Inflammatory macrophage treated with lipopolysaccharide for 1 hour (primary cell): ENCODE measurements around the gene TGFA.

Experiments used
- DNase-seq, 2 donors: peaks; one replicate each; pipeline ENCODE4 v3.0.0-alpha.2; 2020 to 2022

TGFA gene

DNA sequence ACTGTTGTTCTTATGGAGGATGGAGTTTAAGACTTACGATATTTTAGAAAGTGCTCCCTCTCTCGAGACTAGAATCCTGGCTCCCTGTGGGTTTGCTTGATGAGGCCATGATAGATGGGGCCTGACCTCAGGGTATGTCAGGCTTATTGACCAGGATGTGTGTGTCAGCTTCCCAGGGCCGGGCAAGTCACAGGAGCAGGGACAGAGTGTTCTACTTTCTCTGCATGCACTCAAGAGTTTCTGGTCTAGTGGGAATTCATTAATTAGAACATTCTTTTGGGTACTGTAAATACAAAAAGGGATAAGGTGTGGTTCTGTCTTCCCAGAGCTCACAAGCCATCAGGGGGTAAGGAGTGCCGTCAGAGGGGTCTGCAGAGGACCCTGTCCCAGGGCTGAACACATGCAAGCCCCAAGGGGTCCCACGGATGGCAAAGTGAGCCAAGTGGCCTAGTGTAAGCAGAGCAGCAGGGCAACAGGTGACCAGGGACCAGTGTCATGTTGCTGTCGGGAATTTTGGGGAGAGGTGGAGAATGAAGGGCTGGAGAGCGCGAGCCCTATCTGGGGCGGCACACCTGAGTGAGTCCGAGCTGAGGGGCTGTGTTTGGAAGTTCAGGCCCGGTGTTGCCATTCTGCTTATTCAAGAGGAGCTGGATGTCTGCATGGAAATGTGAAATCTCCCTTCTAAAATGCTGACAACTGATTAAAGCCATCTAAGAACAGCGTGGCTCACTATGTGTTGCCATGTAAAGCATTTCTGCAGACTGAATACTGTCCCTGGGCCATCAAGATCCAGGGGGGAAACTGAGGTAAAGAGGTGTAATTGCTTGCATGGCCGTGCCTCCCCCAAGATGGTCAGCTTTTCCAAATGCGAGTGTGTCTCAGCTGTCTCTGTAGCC is 91.4 kb downstream of the TGFA start:
- no peak for DNase-seq

DNA sequence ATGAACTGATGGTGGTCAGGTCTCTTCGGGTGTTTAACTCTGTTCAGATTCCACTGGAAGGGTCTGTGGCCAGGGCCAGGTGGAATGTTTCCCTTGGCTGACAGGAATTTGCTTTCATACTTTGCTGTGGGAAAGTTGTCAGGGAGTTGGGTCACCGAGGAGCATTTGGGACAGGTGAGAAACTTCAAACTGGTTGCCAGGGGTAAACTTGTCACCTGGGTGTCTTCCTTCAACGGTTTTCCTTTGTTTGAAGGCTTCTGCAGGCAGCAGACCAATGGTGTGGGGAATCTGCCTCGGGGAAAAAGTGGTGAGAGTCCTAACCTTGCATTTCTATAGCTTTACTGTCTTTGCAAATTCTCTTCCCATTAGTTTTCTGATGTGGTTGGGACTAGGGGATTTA is 92.2 kb downstream of the TGFA start:
- no peak for DNase-seq

DNA sequence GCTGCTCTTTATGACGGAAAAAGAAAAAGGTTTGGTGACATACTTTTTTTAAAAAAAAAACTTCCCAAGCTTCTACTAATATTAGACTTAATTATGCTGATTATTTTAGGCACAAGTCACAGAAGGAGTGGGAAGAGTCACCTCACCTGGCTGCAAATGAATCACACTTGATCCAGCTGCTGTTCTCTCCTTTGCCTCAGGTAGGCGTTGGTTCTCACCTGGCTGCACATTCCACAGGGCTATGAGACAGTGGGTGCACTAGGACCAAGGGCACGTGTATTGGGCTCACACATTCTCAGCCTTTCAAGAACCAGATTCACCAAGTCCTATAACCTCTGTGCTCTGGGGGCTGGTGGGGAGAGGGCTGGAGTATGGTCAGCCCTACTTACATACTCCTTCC is 93.3 kb downstream of the TGFA start:
- no peak for DNase-seq

DNA sequence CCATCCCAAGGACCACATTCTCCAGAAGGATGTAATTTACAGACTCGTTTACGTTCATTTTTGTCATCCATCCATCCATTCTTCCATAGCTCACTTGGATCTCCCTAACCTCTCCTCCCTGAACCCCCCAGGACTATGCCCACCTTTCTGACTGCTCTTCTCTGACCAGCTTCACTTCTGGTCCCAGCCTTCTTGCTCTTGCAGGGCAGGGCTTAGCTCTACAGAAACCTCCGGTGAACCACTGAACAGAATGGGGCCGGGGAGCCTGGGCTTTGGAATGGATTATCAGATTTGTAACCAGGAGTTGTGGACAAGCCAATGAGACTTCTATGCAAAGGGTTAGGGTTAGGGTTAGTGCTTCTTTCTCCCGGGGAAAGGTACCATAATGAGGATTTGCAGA is 95.0 kb downstream of the TGFA start:
- DNase-seq = no peak

DNA sequence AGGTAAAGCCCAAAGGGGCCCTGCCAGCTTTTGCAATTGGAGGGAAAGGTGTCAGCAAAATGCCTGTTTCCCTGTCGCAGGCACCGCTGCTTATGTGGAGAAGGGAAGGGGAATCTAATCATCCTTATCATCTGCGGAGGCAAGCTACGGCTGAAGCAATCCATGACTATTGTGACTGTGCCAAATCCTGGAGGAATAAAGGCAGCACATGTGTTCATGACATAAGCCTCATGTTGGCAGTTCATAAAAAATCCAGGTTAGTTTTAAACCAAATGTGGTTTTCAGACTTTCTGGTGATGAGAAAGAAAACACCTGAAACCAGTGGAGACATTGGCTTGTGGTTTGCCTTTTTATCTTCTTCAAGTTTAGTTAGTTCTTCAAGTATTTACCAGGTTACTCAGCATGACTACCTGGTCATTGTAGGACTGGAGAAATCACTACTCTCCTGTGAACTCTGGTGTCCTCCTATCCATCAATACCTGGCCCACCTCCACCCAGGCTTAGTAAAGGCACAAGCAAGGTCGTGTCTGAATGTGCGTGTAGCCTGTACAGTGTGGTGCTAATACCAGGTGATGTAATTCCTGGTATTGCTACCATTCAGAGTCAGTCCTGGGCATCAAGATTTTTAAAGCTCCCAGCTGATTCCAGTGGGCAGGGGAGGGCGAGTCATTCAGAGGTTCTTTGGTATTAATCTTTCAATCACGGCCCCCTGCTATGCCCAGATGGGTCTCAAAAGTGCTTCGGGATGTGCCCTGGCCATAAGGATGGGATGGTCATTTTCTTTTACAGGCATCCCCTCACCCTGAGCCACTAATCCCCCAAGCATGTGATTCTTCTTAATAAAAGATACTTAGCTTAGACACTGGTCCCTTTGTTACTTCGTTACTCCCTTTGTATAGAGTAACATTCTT is 96.8 kb downstream of the TGFA start:
- DNase-seq = no peak

DNA sequence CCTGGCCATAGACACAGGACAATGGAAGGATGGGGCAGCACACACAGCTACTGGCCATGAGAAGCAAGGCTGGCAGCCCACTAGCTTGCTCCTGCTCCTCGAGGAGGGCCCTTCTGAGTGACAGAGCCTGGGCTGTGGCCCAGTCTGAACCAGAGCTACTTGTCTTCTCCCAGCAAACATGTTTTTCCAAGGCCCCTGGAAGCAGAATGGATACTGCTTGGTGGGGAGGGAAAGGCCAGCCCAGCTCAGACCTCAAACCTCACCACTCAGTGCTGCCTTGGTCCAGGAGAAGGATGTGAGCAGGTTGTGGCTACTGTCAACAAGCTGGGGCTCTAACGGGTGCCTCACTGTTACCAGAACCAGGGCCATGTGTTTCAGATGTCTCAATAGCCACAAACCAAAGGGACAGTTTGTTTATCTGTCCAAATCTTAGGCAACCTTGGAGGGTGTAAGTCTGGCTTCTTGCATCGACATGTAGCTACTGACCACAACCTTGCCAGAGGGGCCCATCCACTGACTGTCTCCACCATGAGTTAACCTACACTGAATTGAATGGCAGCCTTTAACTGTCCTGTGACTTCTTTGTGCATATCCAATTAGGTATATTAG is 98.6 kb downstream of the TGFA start:
- no peak for DNase-seq

DNA sequence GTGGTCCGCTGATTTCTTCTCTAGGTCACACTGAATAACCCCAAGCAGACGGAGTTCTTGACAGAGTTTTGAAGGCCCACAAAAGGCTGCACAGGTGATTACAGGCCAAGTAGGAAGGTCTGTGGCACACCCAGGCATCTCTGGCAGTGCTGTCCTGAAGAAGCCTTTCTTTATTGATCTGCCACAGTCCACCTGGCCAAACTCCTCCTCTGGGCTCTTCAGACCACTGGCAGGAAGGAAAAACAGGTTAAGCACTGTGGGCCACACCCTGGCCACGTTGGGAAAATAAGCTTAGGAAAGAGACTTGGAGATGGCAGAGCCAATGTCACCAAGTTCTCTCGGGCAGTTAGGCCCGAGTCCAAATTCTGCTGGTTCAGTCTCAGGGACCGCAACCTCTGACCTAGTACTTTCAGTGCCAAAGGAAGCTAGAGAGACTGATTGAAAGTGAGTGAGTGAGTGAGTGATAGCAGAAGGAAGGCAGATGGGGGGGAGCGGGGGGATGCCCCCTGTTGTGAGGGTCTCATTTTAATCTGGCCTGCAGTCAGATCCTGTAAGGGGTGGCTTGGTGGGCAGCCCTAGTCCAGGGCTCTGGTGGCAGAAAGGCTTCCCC is 102.9 kb downstream of the TGFA start:
- no peak for DNase-seq

DNA sequence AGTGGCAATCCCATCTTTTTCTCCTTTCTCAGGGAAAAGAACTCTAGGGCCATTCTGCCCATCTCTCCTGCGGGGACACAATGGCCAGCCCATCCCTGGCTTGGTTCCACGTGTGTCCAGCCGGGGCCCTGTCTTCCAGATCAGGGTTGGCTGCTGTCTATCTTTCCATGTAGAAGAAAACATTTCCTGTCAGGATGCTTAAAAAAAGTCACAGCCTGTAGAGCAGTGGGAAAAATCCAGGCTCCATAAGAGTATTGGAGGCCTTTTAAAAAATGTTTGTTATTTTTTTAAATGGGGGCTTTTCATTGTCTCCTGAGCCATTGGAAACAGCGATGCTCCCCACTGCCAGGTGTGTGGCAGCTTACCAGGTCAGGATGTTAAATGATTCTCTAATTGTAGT is 105.6 kb downstream of the TGFA start:
- DNase-seq = no peak

DNA sequence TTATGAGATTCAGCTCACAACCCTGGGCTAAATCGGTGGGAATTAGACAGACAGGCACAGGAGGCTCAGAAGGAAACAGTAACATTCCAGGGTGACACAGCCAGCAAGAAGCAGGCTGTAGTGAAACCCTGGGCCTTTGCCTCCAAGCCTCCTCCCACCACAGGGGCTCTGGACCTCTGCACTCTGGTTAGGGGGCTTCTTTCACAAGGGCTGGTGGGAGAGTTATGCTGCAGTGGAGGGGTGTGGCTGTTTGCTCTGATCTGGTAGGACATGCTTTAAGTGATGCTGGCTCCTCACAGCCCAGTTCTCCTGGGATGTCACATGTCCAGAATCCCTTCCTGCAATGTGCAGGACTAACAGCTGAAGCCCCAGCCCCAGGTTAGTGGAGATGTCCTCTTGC is 109.9 kb downstream of the TGFA start:
- DNase-seq = no peak

DNA sequence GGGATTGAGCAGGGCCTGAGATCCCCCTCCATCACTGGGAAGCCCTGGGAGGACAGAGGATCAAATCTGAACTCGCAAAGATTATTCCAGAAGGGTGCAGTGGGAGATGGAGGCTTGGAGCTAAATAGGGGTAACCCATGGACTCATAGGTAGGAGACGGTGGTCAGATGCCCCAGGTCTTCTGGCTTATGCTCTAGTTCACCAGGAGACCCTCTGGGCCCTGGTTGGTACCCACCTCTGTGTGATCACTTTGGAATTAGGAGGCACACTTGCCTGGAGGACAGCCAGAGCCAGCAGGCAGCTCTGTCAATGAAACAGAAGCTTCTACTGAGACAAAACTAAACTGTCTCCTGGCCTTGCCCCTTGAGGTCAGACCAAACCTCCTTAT is 110.6 kb downstream of the TGFA start:
- DNase-seq = no peak

DNA sequence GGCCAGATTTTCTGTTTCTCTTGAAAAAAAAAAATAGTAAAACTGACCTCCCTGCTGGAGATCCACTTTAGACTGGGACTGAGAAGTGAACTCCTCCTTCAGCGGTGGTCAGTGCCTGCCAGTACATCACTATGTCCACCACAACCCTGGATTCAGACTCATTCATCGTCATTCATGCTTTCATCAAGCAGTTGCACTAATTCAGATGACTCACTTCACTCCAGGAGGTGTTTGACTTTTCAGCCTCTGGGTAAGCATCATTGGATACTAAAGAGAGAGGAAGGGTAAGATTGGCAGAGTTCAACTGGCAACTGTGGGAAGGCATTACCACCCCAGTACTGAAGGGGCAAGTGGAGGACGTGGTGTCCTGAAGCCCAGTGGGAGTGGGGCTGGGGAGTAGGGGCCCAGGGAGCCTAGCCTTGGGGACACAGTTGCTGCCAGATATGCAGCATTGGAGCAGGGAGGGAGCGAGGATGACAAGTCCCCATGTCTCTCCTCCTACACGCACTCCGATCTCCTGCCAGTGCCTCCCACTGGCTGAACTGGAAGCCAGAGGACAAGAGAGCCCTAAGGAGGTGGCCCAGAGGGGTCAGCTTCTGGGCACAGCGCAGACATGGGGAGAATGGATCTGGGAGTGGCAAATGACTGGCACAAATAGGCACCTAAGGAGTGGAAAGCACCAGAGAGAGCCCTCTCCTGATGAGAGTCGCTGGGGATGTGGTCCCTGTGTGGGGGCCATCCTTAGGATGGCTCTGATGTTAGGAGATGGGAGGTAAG is 111.1 kb downstream of the TGFA start:
- DNase-seq = no peak

DNA sequence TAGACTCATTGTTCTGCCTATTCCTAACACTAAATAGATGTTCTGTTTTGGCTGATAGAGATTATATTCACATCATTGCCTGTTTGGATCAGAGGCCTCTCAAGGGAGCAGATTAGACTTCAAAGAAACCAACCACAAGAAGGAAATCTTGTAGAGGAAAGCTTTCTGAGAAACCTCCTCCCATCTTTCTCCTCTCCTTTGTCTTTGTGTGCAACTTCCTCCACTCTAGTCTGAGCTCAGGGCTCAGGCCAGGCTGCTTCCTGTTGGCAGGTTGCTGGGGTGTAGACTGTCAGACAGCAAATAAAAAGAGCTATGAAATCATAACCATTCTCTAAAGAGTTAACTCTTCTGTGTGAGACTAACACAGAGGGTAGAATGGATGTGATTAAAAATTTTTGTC is 113.0 kb downstream of the TGFA start:
- peak in 1 of 2 donors; percentile 0 for DNase-seq

DNA sequence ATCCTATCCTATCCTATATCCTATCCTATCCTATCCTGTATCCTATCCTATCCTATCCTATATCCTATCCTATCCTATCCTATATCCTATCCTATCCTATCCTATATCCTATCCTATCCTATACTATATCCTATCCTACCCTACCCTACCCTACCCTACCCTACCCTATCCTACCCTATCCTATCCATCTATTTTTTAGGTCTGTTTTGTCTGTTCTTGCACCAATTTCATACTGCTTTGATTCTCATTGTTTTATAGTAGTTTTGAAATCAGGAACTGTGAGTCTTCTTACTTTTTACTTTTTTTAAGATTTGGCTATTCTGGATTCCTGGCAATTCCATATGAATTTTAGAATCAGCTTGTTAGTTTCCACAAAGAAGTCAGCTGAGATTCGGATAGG is 118.5 kb downstream of the TGFA start:
- no peak for DNase-seq

DNA sequence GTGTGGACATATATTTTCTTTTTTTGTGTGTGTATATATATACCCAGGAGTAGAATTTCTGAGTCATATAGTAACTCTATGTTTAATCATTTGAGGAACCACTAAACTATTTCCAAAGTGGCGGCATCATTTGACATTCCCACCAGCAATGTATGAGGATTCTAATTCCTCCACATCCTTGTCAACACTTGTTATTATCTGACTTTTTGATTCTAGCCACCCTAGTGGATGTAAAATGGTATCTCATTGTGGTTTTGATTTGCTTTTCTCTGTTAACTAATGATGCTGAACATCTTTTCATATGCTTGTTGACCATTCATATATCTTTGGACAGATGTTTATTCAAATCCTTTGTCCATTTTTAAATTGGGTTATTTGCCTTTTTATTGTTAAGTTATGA is 120.3 kb downstream of the TGFA start:
- no peak for DNase-seq

DNA sequence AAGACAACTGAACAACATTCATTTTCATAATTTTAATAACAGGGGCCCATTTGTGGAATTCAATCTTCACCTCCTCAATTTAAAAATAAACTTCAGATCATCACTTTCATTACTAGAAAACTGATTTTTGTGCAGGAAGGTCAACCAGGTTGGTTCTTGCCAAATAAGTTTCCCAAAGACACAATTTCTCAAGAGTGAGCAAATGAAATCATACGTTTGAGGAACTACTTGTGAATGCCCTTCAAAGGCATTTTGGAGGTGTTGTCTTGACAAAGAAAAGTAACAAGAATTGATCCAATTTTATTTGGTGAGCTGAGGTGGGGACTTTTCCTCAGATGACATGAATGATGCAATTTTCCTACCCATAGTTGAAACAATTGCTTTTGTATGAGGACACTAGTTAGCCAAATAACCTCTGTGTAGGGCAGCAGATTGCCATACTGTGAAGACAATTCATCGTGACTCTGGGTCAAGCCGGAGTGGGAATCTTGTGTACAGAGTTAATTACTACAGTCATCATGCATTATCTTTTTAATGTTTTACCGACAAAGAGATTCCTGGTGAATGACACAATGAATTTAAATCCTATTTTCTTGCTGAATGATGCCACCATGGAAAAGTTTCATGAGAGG is 121.8 kb downstream of the TGFA start:
- peak; percentile 31 to 52 for DNase-seq

DNA sequence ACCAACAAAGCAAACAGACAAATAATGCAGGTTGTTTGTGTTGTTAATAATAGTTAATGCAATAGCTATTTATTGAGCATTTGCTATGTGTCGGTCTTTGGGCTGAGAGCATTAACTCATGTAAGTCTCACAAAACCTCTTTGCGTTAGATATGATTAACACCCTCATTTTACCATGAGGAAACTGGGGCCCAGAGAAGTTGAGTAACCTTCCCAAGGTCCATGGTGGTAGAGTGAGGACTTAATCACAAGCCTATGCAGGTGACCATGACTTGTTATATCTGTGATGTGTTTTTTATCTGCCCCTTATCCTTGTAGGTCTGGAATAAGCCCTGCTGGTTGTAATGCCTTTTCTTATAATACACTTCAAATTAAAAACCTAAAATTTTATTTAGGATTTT is 127.3 kb downstream of the TGFA start:
- DNase-seq = no peak

DNA sequence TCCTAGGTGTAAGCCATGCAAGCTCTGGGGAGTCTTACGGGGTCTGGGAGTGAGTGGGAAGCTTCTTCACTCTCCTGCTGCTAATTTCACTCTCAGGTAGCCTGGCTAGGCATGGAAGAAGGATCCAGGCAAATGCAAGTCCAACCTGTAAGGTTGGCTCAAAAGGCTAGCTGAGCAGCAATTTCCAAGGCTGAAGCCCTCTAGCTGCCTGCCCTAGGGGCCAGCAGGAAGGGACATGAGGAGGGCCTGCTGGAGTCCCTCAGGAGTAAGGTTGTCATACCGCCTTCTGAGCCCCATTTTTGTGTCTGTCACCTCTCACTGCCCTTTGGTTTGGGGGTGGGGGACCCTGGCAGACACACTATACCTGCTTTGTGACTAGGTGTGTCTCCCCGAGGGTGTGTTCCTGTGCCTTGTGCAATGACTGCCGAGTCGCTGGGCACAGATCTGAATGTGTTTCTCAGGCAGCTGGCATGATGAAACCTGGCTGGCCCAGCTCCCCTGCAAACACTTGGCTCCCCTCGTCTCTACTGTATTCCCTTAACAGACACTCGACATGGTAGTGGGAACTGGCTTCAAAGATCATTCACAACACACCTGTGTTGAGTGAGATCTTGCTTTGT is 127.8 kb downstream of the TGFA start:
- no peak for DNase-seq

DNA sequence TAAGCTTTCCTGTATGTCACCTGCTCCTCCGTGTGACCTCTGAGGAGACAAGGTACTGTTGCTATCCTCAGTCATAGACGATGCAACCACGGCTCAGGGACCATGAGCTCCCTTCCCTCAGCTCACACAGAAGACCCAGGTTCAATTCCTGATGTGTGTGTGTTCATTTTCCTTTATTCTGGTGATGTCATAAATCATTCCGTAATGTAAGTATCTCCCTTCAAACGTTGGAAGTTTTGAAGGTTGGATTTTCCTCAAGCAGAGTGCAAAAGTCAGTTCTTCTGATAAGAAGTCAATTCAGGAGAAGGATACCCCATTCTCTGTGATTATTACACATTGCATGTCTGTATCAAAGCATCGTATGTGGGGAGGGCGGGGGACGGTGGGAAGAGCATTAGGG is 132.9 kb downstream of the TGFA start:
- no peak for DNase-seq

DNA sequence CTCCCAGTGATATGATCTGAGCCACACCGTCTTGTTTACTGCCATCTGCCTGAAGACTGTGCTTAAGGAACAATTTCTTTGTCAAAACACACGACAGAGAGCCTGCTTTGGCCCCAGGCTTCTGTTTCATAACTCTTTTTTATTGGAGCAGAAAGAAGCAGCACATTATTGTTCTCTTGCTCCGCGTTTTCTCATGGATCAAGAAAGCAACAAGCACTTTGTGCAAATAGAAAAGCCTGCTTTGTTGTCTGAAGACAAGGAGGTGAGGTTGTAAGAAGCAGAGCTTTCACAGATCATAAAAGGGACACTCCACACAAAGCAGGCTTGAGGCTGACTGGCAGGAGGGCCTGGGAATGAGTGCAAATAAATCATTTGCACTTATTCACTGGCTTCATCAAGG is 133.5 kb downstream of the TGFA start:
- no peak for DNase-seq

DNA sequence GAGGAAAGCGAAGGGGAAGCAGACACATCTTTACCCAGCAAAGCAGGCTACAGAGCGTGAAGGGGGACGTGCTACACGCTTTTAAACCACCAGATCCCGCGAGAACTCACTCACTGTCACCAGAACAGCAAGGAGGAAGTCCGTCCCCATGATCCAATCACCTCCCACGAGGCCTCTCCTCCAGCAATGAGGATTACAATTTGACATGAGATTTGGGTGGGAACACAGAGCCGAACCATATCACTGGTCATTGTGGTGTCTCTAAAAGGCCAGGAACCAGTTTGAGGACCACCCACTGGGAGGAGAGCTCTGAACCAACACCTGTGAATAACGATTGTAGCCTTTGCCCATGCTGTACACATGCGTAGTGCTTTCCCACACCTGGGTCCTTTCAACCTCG is 135.1 kb downstream of the TGFA start:
- no peak for DNase-seq

DNA sequence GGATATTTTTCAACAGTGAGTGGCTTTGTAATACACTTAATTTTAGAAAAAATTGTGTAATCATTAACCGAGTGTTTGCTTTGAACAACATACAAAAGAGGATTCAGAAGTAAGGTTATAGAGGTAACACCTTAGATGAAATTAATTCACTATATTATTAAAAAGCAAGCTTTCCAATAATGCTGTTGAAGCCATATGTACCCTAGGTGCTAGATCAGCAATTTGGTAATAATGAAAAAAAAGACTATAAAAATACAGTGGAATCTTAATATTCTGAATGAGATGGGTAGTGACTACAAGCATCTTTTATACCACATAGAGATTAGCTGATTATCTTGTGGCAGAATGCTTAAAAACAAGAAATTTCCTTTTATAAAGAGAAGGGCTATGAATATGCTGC is 136.6 kb downstream of the TGFA start:
- no peak for DNase-seq
